ENCODE data around the gene PPARA.

DNA sequence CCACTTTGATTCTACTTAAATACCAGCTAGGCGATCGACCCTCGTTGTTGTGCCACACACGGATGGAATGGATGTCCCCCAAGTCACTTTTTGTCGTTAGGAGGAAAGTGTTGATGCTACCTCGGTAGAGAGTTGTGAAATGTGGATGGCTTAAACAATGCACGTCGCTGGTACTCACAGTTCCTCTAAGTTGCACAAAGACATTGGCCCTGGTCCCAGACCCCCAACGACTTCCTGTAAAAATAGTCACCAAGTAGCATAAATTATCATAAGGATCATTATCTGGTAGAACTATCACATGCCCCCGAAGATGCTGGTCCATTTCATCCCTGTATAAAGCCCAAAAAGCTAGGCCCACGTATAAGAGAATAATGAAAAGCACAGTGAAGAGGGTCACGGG, 109.0 kb downstream of the PPARA start:
- TF ChIP-seq, protein P1, sequence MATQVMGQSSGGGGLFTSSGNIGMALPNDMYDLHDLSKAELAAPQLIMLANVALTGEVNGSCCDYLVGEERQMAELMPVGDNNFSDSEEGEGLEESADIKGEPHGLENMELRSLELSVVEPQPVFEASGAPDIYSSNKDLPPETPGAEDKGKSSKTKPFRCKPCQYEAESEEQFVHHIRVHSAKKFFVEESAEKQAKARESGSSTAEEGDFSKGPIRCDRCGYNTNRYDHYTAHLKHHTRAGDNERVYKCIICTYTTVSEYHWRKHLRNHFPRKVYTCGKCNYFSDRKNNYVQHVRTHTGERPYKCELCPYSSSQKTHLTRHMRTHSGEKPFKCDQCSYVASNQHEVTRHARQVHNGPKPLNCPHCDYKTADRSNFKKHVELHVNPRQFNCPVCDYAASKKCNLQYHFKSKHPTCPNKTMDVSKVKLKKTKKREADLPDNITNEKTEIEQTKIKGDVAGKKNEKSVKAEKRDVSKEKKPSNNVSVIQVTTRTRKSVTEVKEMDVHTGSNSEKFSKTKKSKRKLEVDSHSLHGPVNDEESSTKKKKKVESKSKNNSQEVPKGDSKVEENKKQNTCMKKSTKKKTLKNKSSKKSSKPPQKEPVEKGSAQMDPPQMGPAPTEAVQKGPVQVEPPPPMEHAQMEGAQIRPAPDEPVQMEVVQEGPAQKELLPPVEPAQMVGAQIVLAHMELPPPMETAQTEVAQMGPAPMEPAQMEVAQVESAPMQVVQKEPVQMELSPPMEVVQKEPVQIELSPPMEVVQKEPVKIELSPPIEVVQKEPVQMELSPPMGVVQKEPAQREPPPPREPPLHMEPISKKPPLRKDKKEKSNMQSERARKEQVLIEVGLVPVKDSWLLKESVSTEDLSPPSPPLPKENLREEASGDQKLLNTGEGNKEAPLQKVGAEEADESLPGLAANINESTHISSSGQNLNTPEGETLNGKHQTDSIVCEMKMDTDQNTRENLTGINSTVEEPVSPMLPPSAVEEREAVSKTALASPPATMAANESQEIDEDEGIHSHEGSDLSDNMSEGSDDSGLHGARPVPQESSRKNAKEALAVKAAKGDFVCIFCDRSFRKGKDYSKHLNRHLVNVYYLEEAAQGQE (IDR thresholded peaks at IDR 0.05; ENCODE audit: low read depth), result no peak
- TF ChIP-seq YY1 (IDR thresholded peaks at IDR 0.05; ENCODE audit: low read depth), result no peak
- no peak for TF ChIP-seq RAD21 (IDR thresholded peaks at IDR 0.05; ENCODE audit: low read depth)
- TF ChIP-seq TAF1 (IDR thresholded peaks at IDR 0.05; ENCODE audit: low read depth), result no peak
- TF ChIP-seq MAX (IDR thresholded peaks at IDR 0.05), result no peak
- TF ChIP-seq TCF12 (IDR thresholded peaks at IDR 0.05; ENCODE audit: low read depth), result no peak
